ENCODE results near the gene ZNF275.

DNA sequence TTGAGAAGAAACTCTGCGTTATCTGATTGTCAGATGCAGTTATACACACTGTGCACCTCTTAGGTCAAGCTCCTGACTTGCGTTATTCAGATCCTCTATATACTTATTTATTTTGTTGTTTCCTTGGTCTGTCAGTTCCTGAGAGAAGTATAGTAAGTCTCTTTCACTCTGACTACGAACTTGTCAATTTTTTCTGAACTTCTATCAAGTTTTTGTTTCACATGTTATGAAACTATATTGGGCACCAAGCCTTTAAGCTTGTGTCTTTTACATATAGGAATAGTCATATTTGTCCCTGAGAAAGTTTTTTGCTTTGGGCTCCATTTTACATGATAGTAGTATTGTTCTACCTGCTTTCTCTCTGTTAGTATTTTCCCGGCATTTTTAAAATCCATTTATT is 31.7 kb downstream of the ZNF275 start:
- TF ChIP-seq SIN3A (IDR thresholded peaks at IDR 0.05; ENCODE audit: borderline replicate concordance, insufficient read depth, low read length) (no peak), POLR2AphosphoS5 (IDR thresholded peaks at IDR 0.05; ENCODE audit: low read depth, low read length) (no peak)
- TF ChIP-seq, protein P1, sequence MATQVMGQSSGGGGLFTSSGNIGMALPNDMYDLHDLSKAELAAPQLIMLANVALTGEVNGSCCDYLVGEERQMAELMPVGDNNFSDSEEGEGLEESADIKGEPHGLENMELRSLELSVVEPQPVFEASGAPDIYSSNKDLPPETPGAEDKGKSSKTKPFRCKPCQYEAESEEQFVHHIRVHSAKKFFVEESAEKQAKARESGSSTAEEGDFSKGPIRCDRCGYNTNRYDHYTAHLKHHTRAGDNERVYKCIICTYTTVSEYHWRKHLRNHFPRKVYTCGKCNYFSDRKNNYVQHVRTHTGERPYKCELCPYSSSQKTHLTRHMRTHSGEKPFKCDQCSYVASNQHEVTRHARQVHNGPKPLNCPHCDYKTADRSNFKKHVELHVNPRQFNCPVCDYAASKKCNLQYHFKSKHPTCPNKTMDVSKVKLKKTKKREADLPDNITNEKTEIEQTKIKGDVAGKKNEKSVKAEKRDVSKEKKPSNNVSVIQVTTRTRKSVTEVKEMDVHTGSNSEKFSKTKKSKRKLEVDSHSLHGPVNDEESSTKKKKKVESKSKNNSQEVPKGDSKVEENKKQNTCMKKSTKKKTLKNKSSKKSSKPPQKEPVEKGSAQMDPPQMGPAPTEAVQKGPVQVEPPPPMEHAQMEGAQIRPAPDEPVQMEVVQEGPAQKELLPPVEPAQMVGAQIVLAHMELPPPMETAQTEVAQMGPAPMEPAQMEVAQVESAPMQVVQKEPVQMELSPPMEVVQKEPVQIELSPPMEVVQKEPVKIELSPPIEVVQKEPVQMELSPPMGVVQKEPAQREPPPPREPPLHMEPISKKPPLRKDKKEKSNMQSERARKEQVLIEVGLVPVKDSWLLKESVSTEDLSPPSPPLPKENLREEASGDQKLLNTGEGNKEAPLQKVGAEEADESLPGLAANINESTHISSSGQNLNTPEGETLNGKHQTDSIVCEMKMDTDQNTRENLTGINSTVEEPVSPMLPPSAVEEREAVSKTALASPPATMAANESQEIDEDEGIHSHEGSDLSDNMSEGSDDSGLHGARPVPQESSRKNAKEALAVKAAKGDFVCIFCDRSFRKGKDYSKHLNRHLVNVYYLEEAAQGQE (IDR thresholded peaks at IDR 0.05; ENCODE audit: insufficient read depth in 1 of 2, low read depth in 2 of 2, low read length in 2 of 2), result no peak

Measured in PFSK-1 (cell line).